Central memory CD8-positive, alpha-beta T cell (primary cell): ENCODE data around the gene CNIH1.

ENCODE experiments used
- ATAC-seq: fragments of 150-1000 bp; cut with Tn5 transposase; replicated peaks from 2 replicates; pipeline ENCODE4 v1.10.0; 2022; ENCODE audit warnings: mild to moderate bottlenecking, moderate FRiP score, moderate number of reproducible peaks; ENCODE audit not compliant: poor library complexity, severe bottlenecking; ENCODE audit errors: extremely low read depth
- DNase-seq, 2 donors: peaks; one replicate each; pipeline ENCODE4 v3.0.0; 2021; ENCODE audit warnings: low spot score in 2 of 2
- H3K27ac Mint-ChIP-seq: one replicate; pipeline ENCODE4 v1.8.0; 2022; ENCODE audit warnings: low read depth, mild to moderate bottlenecking, moderate library complexity, mixed read lengths
- H3K27me3 Mint-ChIP-seq: one replicate; pipeline ENCODE4 v1.8.0; 2022; ENCODE audit warnings: mixed read lengths
- H3K36me3 Mint-ChIP-seq: one replicate; pipeline ENCODE4 v1.8.0; 2022; ENCODE audit warnings: mild to moderate bottlenecking, moderate library complexity, mixed read lengths; ENCODE audit not compliant: insufficient read depth
- H3K4me1 Mint-ChIP-seq: one replicate; pipeline ENCODE4 v1.8.0; 2022; ENCODE audit warnings: mixed read lengths
- H3K4me3 Mint-ChIP-seq: one replicate; pipeline ENCODE4 v1.8.0; 2022; ENCODE audit warnings: mild to moderate bottlenecking, moderate library complexity, mixed read lengths
- H3K9me3 Mint-ChIP-seq: one replicate; pipeline ENCODE4 v1.8.0; 2022; ENCODE audit warnings: mixed read lengths

CNIH1 gene

DNA sequence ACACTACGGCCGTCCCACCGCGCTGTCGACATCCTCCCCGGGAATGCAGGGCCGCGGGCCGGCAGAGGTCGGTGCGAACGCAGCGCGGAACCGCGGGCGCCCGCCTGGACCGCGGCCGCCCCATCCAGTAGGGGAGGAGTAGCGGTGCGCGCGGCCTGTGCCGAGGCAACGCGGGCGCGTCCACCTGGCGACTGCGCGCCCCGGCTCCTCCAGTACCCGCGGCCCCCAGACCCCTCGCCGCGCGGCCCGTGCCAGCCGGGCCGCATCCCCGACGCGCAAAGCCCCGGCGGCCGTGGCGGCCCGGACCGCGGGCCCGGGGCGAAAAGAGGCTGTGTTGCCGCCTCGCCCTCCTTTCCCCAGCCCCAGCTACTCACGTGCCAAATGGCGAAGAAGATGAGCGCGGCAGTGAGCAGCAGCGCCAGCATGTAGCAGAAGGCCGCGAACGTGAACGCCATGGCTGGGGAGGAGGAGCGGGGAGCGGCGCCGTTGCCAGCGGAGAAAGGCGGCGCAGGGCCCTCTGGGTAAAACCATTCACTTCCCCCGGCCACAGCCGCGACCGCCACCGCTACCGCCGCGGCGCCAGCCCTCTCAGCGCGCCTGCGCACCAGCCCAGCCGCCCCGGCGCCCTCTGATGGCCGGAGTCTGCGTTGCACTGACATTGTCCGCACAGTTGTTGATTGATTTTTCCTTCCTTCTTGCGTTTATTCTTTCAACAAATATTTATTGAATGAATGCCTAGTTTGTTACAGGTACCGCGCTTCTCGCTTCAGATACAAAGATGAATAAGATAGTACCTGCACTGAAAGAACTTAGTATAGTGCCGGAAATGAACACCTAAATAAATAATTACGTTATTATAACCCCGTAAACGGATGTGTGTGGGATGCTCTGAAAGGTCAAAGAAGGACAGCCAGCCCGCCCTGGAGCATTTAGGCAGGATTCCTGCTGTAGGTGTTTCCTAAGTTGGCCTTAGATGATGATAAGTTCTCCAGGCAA lies at the start of gene CNIH1:
CNIH1 (minus strand) TSS at position 502 of the 996 bp plus-strand sequence; CDS start at position 455, 47 bp downstream.
- ATAC-seq: peak; percentile 94
- H3K9me3 Mint-ChIP-seq: no peaks in the 10 kb centered on the region
- peaks cover 12% of the 10 kb centered on the region for H3K36me3 Mint-ChIP-seq
- H3K4me1 Mint-ChIP-seq: peaks cover 40% of the 10 kb centered on the region
- H3K27me3 Mint-ChIP-seq: peaks cover 6% of the 10 kb centered on the region
- H3K27ac Mint-ChIP-seq: peak within 1 kb of the TSS; percentile 86
- H3K4me3 Mint-ChIP-seq: peak within 1 kb of the TSS; percentile 86
- DNase-seq: peak; percentile 91 to 98

DNA sequence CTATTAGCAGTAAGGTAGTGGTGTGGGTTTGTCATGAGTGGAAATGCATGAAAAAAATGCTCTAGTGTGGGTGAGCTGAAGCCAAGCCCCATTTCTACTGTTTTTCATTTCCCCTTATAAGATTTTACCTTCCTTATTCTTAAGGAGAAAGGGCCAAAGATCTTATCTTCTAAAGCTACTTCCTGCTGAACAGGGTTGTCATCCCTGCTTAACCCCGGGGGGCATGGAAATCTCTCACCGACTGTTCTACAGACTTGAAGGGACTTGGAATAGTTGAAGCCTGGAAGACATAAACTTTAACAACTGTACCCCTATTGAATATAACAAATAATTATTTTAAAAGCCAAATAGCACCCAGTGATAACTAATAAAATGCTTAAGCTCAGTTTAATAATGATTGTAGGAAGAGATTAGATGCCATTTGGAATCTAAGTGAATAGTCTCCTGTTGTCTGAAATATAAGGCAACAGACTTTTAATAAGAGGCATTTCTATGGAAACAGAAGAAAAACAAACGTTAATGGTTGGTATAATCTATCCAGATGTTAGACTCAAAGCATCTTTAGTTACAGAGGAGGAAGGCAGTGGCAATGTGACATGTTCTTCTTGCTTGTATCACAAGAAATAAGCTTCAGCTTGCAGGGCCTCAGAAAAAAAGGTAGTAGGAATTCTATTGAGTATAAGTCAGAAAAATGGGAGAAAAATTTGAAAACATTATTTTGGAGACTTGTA lies 49.4 kb upstream of the CNIH1 start:
- H3K4me1 Mint-ChIP-seq: peaks cover 34% of the 10 kb centered on the region
- no peak overlapping the region for H3K27ac Mint-ChIP-seq
- no peaks in the 10 kb centered on the region for H3K27me3 Mint-ChIP-seq
- no peak overlapping the region for H3K4me3 Mint-ChIP-seq
- no peaks in the 10 kb centered on the region for H3K9me3 Mint-ChIP-seq
- ATAC-seq (no peak), DNase-seq (no peak)
- peaks cover 19% of the 10 kb centered on the region for H3K36me3 Mint-ChIP-seq

DNA sequence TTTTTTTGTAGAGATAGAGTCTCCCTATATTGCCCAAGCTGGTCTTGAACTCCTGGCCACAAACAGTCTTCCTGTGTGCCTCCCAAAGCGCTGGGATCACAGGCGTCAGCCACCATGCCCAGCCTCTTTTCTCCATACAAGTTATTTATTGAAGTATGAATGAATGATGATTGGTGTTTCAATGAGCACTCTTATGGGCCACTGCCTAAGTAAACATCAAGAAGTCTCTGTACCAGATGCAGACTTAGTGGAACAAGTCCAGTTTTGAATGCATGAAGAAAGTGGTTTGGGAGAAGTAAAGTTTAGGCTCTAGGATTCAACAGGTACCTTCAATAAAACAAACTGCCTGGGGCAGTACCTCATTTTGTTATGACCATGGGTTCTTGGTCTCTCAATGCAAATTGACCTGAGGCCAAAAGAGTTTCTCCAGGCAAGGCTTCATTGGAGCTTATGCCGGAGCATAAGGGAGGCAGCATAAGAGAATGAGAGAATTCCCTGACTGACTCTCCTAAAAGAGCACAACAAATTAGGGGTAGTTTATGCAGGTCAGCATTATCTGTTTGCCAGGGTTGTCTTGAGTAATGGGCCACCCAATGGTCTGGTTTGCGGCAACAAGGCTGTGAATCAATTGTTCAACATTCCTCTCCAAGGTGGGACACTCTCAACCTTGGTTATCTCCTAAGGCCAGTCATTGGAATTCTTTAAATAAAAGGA lies 48.7 kb upstream of the CNIH1 start:
- ATAC-seq (no peak), DNase-seq (no peak)
- H3K36me3 Mint-ChIP-seq: peaks cover 19% of the 10 kb centered on the region
- peak overlapping the region; percentile 78 for H3K4me3 Mint-ChIP-seq
- H3K4me1 Mint-ChIP-seq: peaks cover 42% of the 10 kb centered on the region
- peak overlapping the region; percentile 85 for H3K27ac Mint-ChIP-seq
- no peaks in the 10 kb centered on the region for H3K9me3 Mint-ChIP-seq
- H3K27me3 Mint-ChIP-seq: no peaks in the 10 kb centered on the region

DNA sequence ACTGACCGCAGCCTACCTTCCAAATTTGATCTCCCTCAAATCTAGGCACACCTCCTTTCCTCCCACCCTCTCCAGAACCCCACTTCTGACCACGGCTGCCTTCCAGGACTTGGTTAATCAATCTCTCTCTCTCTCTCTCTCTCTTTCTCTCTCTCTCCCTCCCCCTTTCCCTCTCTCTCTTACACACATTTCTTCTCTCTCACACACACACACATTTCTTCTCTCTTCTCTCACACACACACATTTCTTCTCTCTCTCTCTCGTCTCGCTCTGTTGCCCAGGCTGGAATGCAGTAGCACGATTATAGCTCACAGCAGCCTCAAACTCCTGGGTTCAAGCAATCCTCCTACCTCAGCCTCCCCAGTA lies 48.1 kb upstream of the CNIH1 start:
- Mint-ChIP-seq H3K36me3 (peaks cover 19% of the 10 kb centered on the region), H3K27ac (peak overlapping the region; percentile 85), H3K27me3 (no peaks in the 10 kb centered on the region), H3K4me1 (peaks cover 48% of the 10 kb centered on the region), H3K4me3 (peak overlapping the region; percentile 78), H3K9me3 (no peaks in the 10 kb centered on the region)
- no peak for DNase-seq
- ATAC-seq: no peak

DNA sequence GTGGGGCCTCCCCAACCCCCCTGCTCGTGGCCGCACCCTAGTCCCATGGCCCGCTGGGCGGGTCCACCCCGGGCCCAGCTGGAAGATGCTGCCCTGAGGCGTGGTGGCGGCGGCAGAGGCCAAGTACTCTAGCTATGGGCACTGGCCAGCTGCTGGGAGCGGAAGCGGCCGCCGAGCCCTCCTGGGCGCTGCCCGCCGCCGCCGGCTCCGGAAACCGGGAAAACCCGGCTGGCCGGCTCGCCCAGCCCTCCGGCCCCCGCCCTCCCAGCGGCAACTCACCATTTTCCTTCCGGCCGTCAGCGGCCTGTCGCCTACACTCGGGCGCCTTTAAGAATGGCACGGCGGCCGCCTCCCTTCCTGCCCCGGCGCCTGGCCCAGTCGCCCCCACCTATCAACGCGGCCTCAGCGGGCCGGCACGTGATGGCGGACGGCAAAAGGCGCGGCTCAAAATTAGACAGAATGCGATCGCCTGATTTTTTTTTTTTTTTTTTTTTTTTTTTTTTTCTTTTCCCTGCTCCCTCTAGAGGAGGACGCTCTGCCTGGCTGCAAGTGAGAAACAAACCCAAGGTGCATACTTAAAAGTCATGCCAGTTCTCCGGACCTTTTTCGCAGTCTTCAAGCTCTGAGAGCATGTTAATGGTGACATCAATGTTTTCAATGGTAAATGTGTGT lies 47.6 kb upstream of the CNIH1 start, which contains the start of gene GMFB:
GMFB (minus strand) TSS at position 335 of the 672 bp plus-strand sequence; CDS start at position 282, 53 bp downstream.
- no peaks in the 10 kb centered on the region for H3K9me3 Mint-ChIP-seq
- ATAC-seq (peak; percentile 98), DNase-seq (peak; percentile 75 to 78)
- H3K4me3 Mint-ChIP-seq: peak within 1 kb of the TSS; percentile 78
- H3K27me3 Mint-ChIP-seq: no peaks in the 10 kb centered on the region
- peaks cover 19% of the 10 kb centered on the region for H3K36me3 Mint-ChIP-seq
- peaks cover 53% of the 10 kb centered on the region for H3K4me1 Mint-ChIP-seq
- H3K27ac Mint-ChIP-seq: peak within 1 kb of the TSS; percentile 85

DNA sequence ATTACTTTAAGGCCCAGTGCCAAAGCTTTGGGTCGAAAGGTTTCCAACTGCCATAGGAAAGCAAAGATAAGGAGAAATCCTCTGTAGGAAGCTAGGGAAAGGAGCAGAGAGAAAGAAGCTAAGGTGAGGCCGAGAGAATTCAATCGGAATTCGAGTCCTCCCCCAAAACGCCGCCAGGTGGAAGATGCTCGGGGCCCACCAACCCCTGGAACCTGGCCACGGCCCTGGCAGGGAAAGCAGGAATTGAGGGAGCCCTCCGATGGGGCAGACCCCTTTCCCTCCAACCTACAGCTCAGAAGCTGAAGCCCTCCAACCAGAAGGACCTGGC lies 47.1 kb upstream of the CNIH1 start:
- H3K9me3 Mint-ChIP-seq: no peaks in the 10 kb centered on the region
- no peaks in the 10 kb centered on the region for H3K27me3 Mint-ChIP-seq
- H3K4me1 Mint-ChIP-seq: peaks cover 55% of the 10 kb centered on the region
- no peak for DNase-seq
- H3K36me3 Mint-ChIP-seq: peaks cover 21% of the 10 kb centered on the region
- H3K27ac Mint-ChIP-seq: peak overlapping the region; percentile 85
- ATAC-seq: peak; percentile 8
- peak overlapping the region; percentile 78 for H3K4me3 Mint-ChIP-seq

DNA sequence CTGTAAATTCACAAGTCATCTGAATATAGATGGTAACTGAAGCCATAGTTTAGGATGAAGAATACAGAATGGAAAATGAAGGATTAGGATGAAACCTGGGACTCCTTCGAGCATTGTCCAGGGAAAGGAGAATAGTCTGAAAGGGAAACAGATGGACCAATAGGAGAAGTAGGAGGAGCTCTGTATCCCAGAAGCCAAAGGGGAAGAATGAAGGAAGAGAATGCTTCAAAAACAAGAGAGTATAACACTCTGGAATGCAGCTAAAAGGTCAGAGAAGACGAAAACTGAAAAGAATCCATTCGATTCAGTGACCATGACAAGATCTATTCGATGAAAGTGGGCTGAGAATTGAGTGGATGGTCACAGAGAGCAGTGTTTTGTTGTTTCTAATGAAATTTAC lies 46.6 kb upstream of the CNIH1 start:
- no peak for ATAC-seq
- H3K27ac Mint-ChIP-seq: peak overlapping the region; percentile 85
- H3K4me1 Mint-ChIP-seq: peaks cover 60% of the 10 kb centered on the region
- H3K36me3 Mint-ChIP-seq: peaks cover 23% of the 10 kb centered on the region
- DNase-seq: no peak
- no peaks in the 10 kb centered on the region for H3K27me3 Mint-ChIP-seq
- no peaks in the 10 kb centered on the region for H3K9me3 Mint-ChIP-seq
- H3K4me3 Mint-ChIP-seq: peak overlapping the region; percentile 78

DNA sequence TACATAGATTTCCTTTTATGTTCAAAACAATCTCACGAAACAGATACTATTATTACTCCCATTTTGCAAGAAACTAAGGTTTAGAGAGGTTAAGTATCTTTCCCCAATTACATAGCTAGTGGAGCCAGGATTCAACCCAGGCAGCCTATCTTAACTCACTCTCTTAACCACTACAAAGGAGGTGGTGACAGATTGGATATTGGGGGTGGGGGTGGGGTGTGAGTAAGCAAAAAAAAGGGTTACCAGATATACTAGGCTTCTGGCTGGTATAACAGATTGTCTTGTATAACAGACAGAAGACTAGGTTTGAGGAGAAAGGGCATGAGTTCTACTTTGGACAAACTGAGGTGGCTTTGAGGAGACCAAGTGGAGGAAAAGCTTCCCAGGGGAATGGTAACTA lies 45.5 kb upstream of the CNIH1 start:
- ATAC-seq: no peak
- H3K4me1 Mint-ChIP-seq: peaks cover 62% of the 10 kb centered on the region

DNA sequence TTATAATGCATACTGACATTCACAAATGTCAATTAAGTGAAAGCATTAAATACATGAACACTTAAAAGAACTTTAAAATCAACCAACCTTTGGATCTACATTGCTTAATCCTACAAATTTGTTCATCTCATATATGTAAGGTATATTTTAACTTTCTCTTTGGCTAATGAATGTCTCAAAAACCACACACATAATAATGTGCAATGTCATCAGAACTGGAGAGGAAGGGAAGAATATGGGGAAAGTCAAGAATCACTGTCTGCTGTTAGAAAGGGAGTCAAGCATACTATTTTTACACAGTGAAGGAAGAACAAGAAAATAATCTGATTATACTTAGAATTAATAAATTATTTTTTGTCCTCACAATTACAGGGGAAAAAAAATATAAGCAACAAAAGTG lies 42.7 kb upstream of the CNIH1 start:
- DNase-seq (no peak), ATAC-seq (no peak)
- peaks cover 32% of the 10 kb centered on the region for H3K36me3 Mint-ChIP-seq
- H3K27ac Mint-ChIP-seq: no peak overlapping the region
- no peaks in the 10 kb centered on the region for H3K27me3 Mint-ChIP-seq
- no peak overlapping the region for H3K4me3 Mint-ChIP-seq
- no peaks in the 10 kb centered on the region for H3K9me3 Mint-ChIP-seq
- H3K4me1 Mint-ChIP-seq: peaks cover 53% of the 10 kb centered on the region

More for the DNA sequence above, 45.5 kb upstream of the CNIH1 start:
- Mint-ChIP-seq H3K4me3 (peak overlapping the region; percentile 78), H3K27me3 (no peaks in the 10 kb centered on the region), H3K27ac (peak overlapping the region; percentile 85), H3K9me3 (no peaks in the 10 kb centered on the region), H3K36me3 (peaks cover 31% of the 10 kb centered on the region)
- no peak for DNase-seq

DNA sequence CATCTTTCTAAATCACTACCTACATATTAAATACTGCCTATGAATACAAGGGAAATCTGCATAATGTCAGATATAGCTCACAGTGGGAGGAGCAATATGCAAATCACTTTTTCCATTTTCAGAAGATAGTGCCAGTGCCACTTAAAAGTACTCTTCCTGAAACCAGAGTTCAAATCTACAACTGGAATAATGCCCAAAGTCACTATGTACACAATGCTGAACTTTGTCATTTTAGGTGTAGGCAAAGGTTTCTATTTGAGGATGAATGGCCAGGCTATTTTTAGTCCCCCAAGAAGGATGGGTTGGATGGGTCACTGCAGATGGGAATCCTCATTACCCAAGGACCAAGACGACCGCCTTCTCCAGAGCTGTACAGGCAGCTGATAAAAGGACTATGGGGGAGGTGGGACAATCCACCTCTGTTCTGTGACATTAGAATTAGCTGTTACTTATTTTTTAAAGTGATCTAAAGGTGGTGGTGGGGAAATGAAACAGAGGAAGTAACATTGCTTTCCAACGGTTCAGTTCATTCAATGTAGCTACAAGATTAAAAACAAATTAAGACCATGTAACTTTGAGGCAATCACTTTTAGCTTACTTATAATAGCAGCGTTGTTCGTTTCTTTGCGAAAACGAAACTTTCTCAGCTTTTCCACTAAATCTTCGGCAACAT lies 42.0 kb upstream of the CNIH1 start:
- peaks cover 37% of the 10 kb centered on the region for H3K36me3 Mint-ChIP-seq
- DNase-seq (no peak), ATAC-seq (no peak)
- H3K27me3 Mint-ChIP-seq: no peaks in the 10 kb centered on the region
- H3K4me3 Mint-ChIP-seq: no peak overlapping the region
- no peak overlapping the region for H3K27ac Mint-ChIP-seq
- peaks cover 51% of the 10 kb centered on the region for H3K4me1 Mint-ChIP-seq
- no peaks in the 10 kb centered on the region for H3K9me3 Mint-ChIP-seq

DNA sequence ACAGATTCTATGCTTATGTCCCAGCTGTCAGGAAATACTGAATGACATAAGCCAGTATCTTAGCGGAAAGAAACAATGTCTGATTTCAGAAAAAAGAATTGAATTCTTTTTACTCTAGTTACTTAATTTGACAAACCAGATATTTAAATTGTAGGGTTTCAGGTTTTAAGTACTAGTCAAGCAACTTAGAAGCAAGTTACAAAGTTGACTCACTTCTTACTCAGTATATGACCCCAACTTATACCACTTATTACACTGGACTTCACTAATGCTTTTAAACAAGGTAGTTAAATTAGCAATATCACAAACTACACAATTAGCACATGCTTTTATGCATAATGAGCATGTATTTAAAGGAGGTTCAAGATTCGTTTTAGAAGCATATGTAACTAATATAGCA lies 40.5 kb upstream of the CNIH1 start:
- no peak overlapping the region for H3K4me3 Mint-ChIP-seq
- no peaks in the 10 kb centered on the region for H3K27me3 Mint-ChIP-seq
- H3K4me1 Mint-ChIP-seq: peaks cover 39% of the 10 kb centered on the region
- ATAC-seq (no peak), DNase-seq (no peak)
- H3K36me3 Mint-ChIP-seq: peaks cover 37% of the 10 kb centered on the region
- H3K27ac Mint-ChIP-seq: no peak overlapping the region
- H3K9me3 Mint-ChIP-seq: no peaks in the 10 kb centered on the region
